Caco-2 (cell line): ENCODE data around the gene LRRC56. TPM values are rescaled to one million over a fixed set of nuclear protein-coding genes. Genes with fewer than 3 reads are reported as not detected.

Source experiments
- BruUV-seq: library from RNA; stranded (reverse); fragments of 400-500 nt; replicated peaks from 2 replicates; lab custom pipeline; 2021; lab: Mats Ljungman, UMichigan
- CTCF ChIA-PET: fragments of 300-600 bp; sonication (Branson Sonifier 250); formaldehyde crosslinking; loops from one replicate; lab custom pipeline; 2022; ENCODE audit warnings: antibody characterized with exemption; lab: Charles Lee
- POLR2A ChIA-PET: fragments of 300-600 bp; sonication (Branson Sonifier 250); formaldehyde crosslinking; loops from one replicate; lab custom pipeline; 2022; ENCODE audit warnings: antibody characterized with exemption; lab: Charles Lee
- DNase-seq, 2 experiments: peaks; one replicate each; pipeline versions ENCODE4 v3.0.0 to v3.0.0-alpha.2; 2020 to 2022
- H3K27me3 ChIP-seq: replicated peaks from 2 replicates; pipeline ENCODE4 v1.6.0; 2011; ENCODE audit warnings: low read length; ENCODE audit not compliant: control insufficient read depth, insufficient read depth
- H3K36me3 ChIP-seq: 2 replicates; pipeline ENCODE4 v1.5.1; 2011; ENCODE audit warnings: low read length; ENCODE audit not compliant: control insufficient read depth, insufficient read depth
- H3K4me1 ChIP-seq: fragments of 250-450 bp; sonication (Bioruptor Pico); 2 replicates; pipeline ENCODE4 v1.5.1; 2020; ENCODE audit warnings: mild to moderate bottlenecking
- H3K4me3 ChIP-seq: 2 replicates; pipeline ENCODE4 v1.5.1; 2011; ENCODE audit warnings: low read depth, mild to moderate bottlenecking, control low read depth, low read length
- H3K9me3 ChIP-seq: fragments of 250-450 bp; sonication (Bioruptor Pico); 2 replicates; pipeline ENCODE4 v1.5.1; 2020; ENCODE audit warnings: mild to moderate bottlenecking, moderate library complexity
- H3K27ac Mint-ChIP-seq: one replicate; pipeline ENCODE4 v1.8.0; 2022; ENCODE audit warnings: mixed read lengths; ENCODE audit not compliant: unreplicated experiment
- H3K27me3 Mint-ChIP-seq: one replicate; pipeline ENCODE4 v1.8.0; 2022; ENCODE audit warnings: mixed read lengths; ENCODE audit not compliant: insufficient read depth, unreplicated experiment
- H3K36me3 Mint-ChIP-seq: one replicate; pipeline ENCODE4 v1.8.0; 2022; ENCODE audit warnings: mild to moderate bottlenecking, mixed read lengths; ENCODE audit not compliant: insufficient read depth, unreplicated experiment
- H3K4me1 Mint-ChIP-seq: one replicate; pipeline ENCODE4 v1.8.0; 2022; ENCODE audit warnings: low read depth, mixed read lengths; ENCODE audit not compliant: unreplicated experiment
- H3K4me3 Mint-ChIP-seq: one replicate; pipeline ENCODE4 v1.8.0; 2022; ENCODE audit warnings: mild to moderate bottlenecking, moderate library complexity, mixed read lengths; ENCODE audit not compliant: unreplicated experiment
- H3K9me3 Mint-ChIP-seq: one replicate; pipeline ENCODE4 v1.8.0; 2022; ENCODE audit warnings: mixed read lengths; ENCODE audit not compliant: unreplicated experiment
- intact Hi-C: fragments of 100-400 bp; cut with micrococcal nuclease; formaldehyde crosslinking; loops from one replicate; pipeline ENCODE4 v1.10.0; 2022; ENCODE audit not compliant: unreplicated experiment
- total RNA-seq: library from RNA; stranded (reverse); gene quantifications from 2 replicates; pipeline ENCODE4 v1.2.3, GENCODE V29; 2022
- TF ChIP-seq, protein P1 (sequence below), 2 experiments: fragments of 200-600 bp in 1 of 2; IDR thresholded peaks; 1 replicate in 1 of 2; 2 replicates in 1 of 2; pipeline versions ENCODE4 v1.5.1 to v1.8.0; 2011 to 2022; ENCODE audit warnings: antibody characterized with exemption in 1 of 2, control low read depth in 1 of 2, inconsistent platforms in 1 of 2, low read depth in 1 of 2, low read length in 1 of 2, mild to moderate bottlenecking in 1 of 2, moderate library complexity in 1 of 2; ENCODE audit not compliant: insufficient read depth in 1 of 2, severe bottlenecking in 1 of 2, unreplicated experiment in 1 of 2

The LRRC56 gene
- total RNA-seq, 1 experiment from 2014 or later: 4.4 TPM

DNA sequence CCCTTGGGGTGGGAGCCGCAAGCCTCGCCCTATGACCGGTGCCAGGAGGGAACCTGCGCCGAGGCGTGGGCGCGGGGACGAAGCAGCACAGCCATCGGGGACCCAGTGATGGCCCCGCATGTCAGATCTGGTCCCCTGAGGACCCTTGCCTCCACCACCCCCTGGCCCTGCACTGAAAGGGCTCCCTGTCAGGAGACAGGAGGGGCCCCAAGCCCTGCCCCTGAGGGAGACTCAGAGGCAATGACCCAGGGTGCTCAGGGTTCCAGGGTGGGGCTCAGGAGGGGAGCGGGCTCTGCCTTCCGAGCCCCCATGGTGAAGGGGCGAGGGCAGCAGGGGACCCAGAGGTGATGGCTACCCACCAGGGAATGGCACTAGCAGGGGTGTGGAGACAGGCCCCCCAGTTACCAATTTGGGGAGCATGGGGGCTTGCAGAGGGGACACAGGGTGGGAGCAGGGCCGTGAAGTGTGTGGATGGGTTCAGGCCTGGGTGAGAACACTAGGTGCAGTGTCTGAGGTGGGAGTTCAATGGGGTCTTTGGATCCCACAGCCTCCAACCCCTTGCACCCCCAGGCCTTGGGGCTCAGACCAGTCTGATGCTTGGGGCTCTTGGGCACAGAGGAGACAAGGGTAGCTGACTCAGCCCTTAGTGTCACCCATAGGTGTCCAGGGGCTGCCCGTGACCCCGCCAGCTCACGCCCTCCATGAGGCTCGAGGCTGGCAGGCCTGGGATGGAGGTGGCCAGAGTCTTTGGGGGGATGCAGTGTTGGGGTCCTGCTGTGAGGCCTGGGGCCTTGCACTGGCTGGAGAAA, 499 bp downstream of the LRRC56 start:
- BruUV-seq: no TSS peak

DNA sequence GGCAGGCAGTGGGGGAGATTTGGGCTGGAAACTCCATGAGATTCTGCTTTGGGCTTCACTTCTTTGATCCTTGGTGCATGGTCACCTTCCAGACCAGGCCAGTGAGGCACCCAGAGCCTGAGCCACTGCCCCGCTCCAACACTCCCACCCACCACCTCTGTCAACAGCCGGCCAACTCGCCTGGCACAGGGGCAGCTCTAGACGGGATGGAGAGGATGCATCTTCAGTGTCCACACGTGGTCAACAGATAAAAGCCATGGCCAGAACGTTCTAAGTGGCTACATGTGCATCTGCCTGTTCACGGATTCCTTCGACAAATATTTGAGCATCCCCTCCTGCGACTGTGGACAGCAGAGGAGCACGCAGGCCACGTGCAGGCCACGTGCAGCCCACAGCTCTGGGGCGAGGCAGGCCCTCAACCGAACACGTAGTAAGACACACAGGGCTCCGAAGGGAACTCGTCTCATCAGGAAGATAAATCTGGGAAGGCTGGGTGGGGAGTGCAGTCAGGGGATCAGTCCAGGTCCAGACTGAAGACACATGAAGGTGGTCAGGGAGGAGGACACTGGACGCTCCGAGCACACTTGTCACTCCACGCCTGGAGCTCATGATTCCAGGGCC, 1.2 kb downstream of the LRRC56 start:
- H3K4me1 ChIP-seq: peaks cover 9% of the 10 kb centered on the region; the same call in 1 of the 2 replicates
- TF ChIP-seq, protein P1, sequence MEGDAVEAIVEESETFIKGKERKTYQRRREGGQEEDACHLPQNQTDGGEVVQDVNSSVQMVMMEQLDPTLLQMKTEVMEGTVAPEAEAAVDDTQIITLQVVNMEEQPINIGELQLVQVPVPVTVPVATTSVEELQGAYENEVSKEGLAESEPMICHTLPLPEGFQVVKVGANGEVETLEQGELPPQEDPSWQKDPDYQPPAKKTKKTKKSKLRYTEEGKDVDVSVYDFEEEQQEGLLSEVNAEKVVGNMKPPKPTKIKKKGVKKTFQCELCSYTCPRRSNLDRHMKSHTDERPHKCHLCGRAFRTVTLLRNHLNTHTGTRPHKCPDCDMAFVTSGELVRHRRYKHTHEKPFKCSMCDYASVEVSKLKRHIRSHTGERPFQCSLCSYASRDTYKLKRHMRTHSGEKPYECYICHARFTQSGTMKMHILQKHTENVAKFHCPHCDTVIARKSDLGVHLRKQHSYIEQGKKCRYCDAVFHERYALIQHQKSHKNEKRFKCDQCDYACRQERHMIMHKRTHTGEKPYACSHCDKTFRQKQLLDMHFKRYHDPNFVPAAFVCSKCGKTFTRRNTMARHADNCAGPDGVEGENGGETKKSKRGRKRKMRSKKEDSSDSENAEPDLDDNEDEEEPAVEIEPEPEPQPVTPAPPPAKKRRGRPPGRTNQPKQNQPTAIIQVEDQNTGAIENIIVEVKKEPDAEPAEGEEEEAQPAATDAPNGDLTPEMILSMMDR (IDR thresholded peaks at IDR 0.05; ENCODE audit: insufficient read depth in 1 of 2, low read depth in 1 of 2, low read length in 1 of 2, severe bottlenecking in 1 of 2, unreplicated experiment in 1 of 2): no peak
- no peak overlapping the region for H3K4me3 ChIP-seq
- POLR2A ChIA-PET: no interaction called here
- H3K9me3 Mint-ChIP-seq: no peaks in the 10 kb centered on the region
- H3K27me3 ChIP-seq: no peaks in the 10 kb centered on the region
- no peaks in the 10 kb centered on the region for H3K4me1 Mint-ChIP-seq
- intact Hi-C loops: no loop called here
- H3K4me3 Mint-ChIP-seq: peak overlapping the region; percentile 88
- peaks cover 1% of the 10 kb centered on the region for H3K36me3 ChIP-seq
- no peaks in the 10 kb centered on the region for H3K9me3 ChIP-seq
- peaks cover 34% of the 10 kb centered on the region for H3K36me3 Mint-ChIP-seq
- no TSS peak for BruUV-seq
- no peaks in the 10 kb centered on the region for H3K27me3 Mint-ChIP-seq
- peak overlapping the region; percentile 88 for H3K27ac Mint-ChIP-seq
- CTCF ChIA-PET: interaction anchor here (0.6 kb wide), 1 partner anchor 157 kb away, joined by 5 read pairs; the partner anchor contains the start of gene TMEM80
- DNase-seq: no peak

More for the DNA sequence above, 499 bp downstream of the LRRC56 start:
- DNase-seq: peak; percentile 5 to 34
- H3K36me3 Mint-ChIP-seq: peaks cover 35% of the 10 kb centered on the region
- no peaks in the 10 kb centered on the region for H3K9me3 ChIP-seq
- intact Hi-C loops: loop anchor here (2.0 kb wide), 1 partner anchor 31 kb away; the partner anchor contains the start of gene RNH1
- CTCF ChIA-PET: no interaction called here
- no peaks in the 10 kb centered on the region for H3K9me3 Mint-ChIP-seq
- POLR2A ChIA-PET: no interaction called here
- TF ChIP-seq, protein P1 (IDR thresholded peaks at IDR 0.05; ENCODE audit: insufficient read depth in 1 of 2, low read depth in 1 of 2, low read length in 1 of 2, severe bottlenecking in 1 of 2, unreplicated experiment in 1 of 2): peak in 1 of 2 experiments; percentile 0
- peak overlapping the region; percentile 88 for H3K27ac Mint-ChIP-seq
- peak overlapping the region; percentile 66 for H3K4me3 ChIP-seq
- peaks cover 1% of the 10 kb centered on the region for H3K36me3 ChIP-seq
- H3K4me3 Mint-ChIP-seq: peak overlapping the region; percentile 88
- peaks cover 9% of the 10 kb centered on the region; the same call in 1 of the 2 replicates for H3K4me1 ChIP-seq
- H3K27me3 Mint-ChIP-seq: no peaks in the 10 kb centered on the region
- no peaks in the 10 kb centered on the region for H3K4me1 Mint-ChIP-seq
- no peaks in the 10 kb centered on the region for H3K27me3 ChIP-seq

DNA sequence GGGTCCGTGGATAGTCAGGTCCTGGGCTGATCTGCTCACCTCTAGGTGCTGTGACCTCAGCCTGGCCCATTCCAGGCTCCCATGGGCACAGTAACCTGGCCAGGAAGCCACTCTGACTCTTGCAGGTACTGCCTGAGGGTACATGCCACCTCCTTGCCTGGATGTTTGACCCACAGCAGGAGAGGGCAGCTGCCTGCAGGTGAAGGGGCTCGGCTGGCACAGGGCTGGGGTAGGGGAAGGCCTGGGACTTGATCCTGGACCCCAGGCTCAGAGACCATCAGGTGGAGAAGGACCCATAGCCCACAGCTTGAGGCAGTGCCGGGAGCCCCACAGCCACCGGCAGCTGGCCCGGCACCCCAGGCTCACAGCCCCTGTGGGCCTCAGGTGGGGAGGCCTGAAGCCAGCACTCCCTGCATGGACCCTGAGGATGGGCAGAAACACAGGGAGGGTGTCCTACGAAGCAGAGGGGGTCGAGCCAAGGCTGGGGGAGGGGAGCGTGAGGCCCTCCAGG, 2.7 kb downstream of the LRRC56 start:
- DNase-seq: peak in 1 of 2 experiments; percentile 34
- ChIA-PET CTCF (no interaction called here), POLR2A (no interaction called here)
- no peaks in the 10 kb centered on the region for H3K27me3 ChIP-seq
- no peak overlapping the region for H3K4me3 Mint-ChIP-seq
- H3K9me3 ChIP-seq: no peaks in the 10 kb centered on the region
- H3K4me3 ChIP-seq: no peak overlapping the region
- no peaks in the 10 kb centered on the region for H3K36me3 ChIP-seq
- intact Hi-C loops: no loop called here
- no peaks in the 10 kb centered on the region for H3K4me1 Mint-ChIP-seq
- no TSS peak for BruUV-seq
- H3K4me1 ChIP-seq: peaks cover 9% of the 10 kb centered on the region; the same call in 1 of the 2 replicates
- no peaks in the 10 kb centered on the region for H3K9me3 Mint-ChIP-seq
- no peak overlapping the region for H3K27ac Mint-ChIP-seq
- TF ChIP-seq, protein P1 (IDR thresholded peaks at IDR 0.05; ENCODE audit: insufficient read depth in 1 of 2, low read depth in 1 of 2, low read length in 1 of 2, severe bottlenecking in 1 of 2, unreplicated experiment in 1 of 2): no peak
- peaks cover 21% of the 10 kb centered on the region for H3K36me3 Mint-ChIP-seq
- H3K27me3 Mint-ChIP-seq: no peaks in the 10 kb centered on the region
